ENCODE data around the gene RPL13. TPM values are rescaled to one million over a fixed set of nuclear protein-coding genes. Genes with fewer than 3 reads are reported as not detected.

RPL13 gene
- total RNA-seq, 1 experiment from 2014 or later = 2,140 TPM

DNA sequence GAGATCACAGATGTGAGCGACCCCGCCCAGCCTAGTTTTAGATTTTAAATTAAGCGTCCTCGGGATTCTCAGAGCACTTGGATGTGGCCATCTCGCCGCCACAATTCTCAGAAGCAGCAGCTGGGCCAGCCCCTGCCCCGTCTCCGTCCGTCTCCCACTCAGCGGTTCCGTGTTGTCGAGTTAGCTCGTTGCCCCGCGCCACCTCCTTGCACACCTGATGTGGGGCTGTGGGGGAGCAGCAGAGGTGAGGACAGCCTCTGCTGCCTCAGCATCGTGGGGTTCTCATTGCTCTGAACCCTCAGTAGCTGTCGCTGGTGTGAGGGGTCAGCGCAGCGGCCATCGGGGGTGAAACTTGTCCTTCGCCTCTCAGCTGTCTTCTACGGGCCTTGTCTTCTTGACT, 8.2 kb upstream of the RPL13 start:
- CTCF ChIA-PET = no interaction called here
- no peaks in the 10 kb centered on the region for H3K27me3 ChIP-seq (replicated peaks; ENCODE audit: insufficient read depth, low read depth, low read length, poor library complexity)
- intact Hi-C loops (cut with micrococcal nuclease; ENCODE audit: unreplicated experiment) = no loop called here
- H3K4me1 ChIP-seq (ENCODE audit: insufficient read depth, low read length, poor library complexity, severe bottlenecking) = no peaks in the 10 kb centered on the region
- H3K4me3 ChIP-seq (ENCODE audit: low read depth, low read length, poor library complexity, severe bottlenecking) = no peak overlapping the region
- no peak for DNase-seq (ENCODE audit: low spot score)
- POLR2A ChIA-PET (ENCODE audit: low non-redundant PET) = no interaction called here
- H3K36me3 ChIP-seq (ENCODE audit: insufficient read depth, low read length, poor library complexity, severe bottlenecking) = peaks cover 3% of the 10 kb centered on the region
- no TSS peak for BruUV-seq (replicated peaks)
- no peak for TF ChIP-seq EZH2 (IDR thresholded peaks at IDR 0.05; ENCODE audit: borderline replicate concordance, low read depth, low read length, poor library complexity, severe bottlenecking)
- TF ChIP-seq, protein P1, sequence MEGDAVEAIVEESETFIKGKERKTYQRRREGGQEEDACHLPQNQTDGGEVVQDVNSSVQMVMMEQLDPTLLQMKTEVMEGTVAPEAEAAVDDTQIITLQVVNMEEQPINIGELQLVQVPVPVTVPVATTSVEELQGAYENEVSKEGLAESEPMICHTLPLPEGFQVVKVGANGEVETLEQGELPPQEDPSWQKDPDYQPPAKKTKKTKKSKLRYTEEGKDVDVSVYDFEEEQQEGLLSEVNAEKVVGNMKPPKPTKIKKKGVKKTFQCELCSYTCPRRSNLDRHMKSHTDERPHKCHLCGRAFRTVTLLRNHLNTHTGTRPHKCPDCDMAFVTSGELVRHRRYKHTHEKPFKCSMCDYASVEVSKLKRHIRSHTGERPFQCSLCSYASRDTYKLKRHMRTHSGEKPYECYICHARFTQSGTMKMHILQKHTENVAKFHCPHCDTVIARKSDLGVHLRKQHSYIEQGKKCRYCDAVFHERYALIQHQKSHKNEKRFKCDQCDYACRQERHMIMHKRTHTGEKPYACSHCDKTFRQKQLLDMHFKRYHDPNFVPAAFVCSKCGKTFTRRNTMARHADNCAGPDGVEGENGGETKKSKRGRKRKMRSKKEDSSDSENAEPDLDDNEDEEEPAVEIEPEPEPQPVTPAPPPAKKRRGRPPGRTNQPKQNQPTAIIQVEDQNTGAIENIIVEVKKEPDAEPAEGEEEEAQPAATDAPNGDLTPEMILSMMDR (conservative IDR thresholded peaks at IDR 0.05; ENCODE audit: low read depth, low read length) = no peak
- H3K9me3 ChIP-seq (ENCODE audit: low read depth, low read length, poor library complexity, severe bottlenecking) = no peaks in the 10 kb centered on the region
- H3K27ac ChIP-seq (ENCODE audit: low read depth, low read length, poor library complexity, severe bottlenecking) = no peak overlapping the region

- H3K36me3 ChIP-seq (ENCODE audit: insufficient read depth, low read length, poor library complexity, severe bottlenecking) = peaks cover 3% of the 10 kb centered on the region
- H3K27me3 ChIP-seq (replicated peaks; ENCODE audit: insufficient read depth, low read depth, low read length, poor library complexity) = no peaks in the 10 kb centered on the region
- ChIA-PET POLR2A (ENCODE audit: low non-redundant PET) (no interaction called here), CTCF (no interaction called here)
- H3K4me1 ChIP-seq (ENCODE audit: insufficient read depth, low read length, poor library complexity, severe bottlenecking) = no peaks in the 10 kb centered on the region
- H3K9me3 ChIP-seq (ENCODE audit: low read depth, low read length, poor library complexity, severe bottlenecking) = no peaks in the 10 kb centered on the region
- intact Hi-C loops (cut with micrococcal nuclease; ENCODE audit: unreplicated experiment) = no loop called here
- no peak overlapping the region for H3K27ac ChIP-seq (ENCODE audit: low read depth, low read length, poor library complexity, severe bottlenecking)
- no peak for DNase-seq (ENCODE audit: low spot score)
- no peak for TF ChIP-seq EZH2 (IDR thresholded peaks at IDR 0.05; ENCODE audit: borderline replicate concordance, low read depth, low read length, poor library complexity, severe bottlenecking)
- TF ChIP-seq, protein P1 (conservative IDR thresholded peaks at IDR 0.05; ENCODE audit: low read depth, low read length) = no peak
- no peak overlapping the region for H3K4me3 ChIP-seq (ENCODE audit: low read depth, low read length, poor library complexity, severe bottlenecking)
- BruUV-seq (replicated peaks) = no TSS peak
These were observed 7.6 kb upstream of the RPL13 start for GRCh38 chr16:89552913-89553312.

GRCh38 chr16:89553733-89554132, 6.7 kb upstream of the RPL13 start:
- no peak for TF ChIP-seq EZH2 (IDR thresholded peaks at IDR 0.05; ENCODE audit: borderline replicate concordance, low read depth, low read length, poor library complexity, severe bottlenecking)

DNA sequence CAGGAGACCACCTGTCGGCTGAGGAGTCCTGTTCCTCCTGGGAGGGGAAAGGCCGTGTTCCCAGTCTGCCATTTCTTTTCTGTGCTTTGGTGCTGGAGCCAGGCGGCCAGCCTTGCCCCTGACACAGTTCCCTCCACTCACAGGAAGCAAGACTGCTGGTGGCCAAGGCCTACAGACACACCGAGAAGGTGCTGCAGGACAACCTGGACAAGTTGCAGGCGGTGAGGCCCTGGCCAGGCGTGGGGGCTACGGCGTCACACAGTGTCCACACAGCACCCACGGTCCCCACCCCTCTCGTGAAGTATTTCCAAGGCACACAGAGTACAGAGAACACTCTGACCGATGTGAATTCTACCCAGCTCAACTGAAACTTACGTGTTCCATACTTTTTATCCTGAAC, 6.1 kb upstream of the RPL13 start:
- Histone ChIP-seq H3K4me1 (ENCODE audit: insufficient read depth, low read length, poor library complexity, severe bottlenecking) (peaks cover under 1% of the 10 kb centered on the region), H3K9me3 (ENCODE audit: low read depth, low read length, poor library complexity, severe bottlenecking) (no peaks in the 10 kb centered on the region), H3K4me3 (ENCODE audit: low read depth, low read length, poor library complexity, severe bottlenecking) (no peak overlapping the region), H3K27me3 (replicated peaks; ENCODE audit: insufficient read depth, low read depth, low read length, poor library complexity) (no peaks in the 10 kb centered on the region), H3K36me3 (ENCODE audit: insufficient read depth, low read length, poor library complexity, severe bottlenecking) (peaks cover 3% of the 10 kb centered on the region), H3K27ac (ENCODE audit: low read depth, low read length, poor library complexity, severe bottlenecking) (no peak overlapping the region)
- ChIA-PET POLR2A (ENCODE audit: low non-redundant PET) (no interaction called here), CTCF (no interaction called here)
- DNase-seq (ENCODE audit: low spot score) = no peak
- TF ChIP-seq EZH2 (IDR thresholded peaks at IDR 0.05; ENCODE audit: borderline replicate concordance, low read depth, low read length, poor library complexity, severe bottlenecking) = no peak
- TF ChIP-seq, protein P1 (conservative IDR thresholded peaks at IDR 0.05; ENCODE audit: low read depth, low read length) = no peak
- intact Hi-C loops (cut with micrococcal nuclease; ENCODE audit: unreplicated experiment) = no loop called here
- no TSS peak for BruUV-seq (replicated peaks)

More at GRCh38 chr16:89553733-89554132, 6.7 kb upstream of the RPL13 start:
- intact Hi-C loops (cut with micrococcal nuclease; ENCODE audit: unreplicated experiment) = no loop called here
- Histone ChIP-seq H3K27ac (ENCODE audit: low read depth, low read length, poor library complexity, severe bottlenecking) (no peak overlapping the region), H3K9me3 (ENCODE audit: low read depth, low read length, poor library complexity, severe bottlenecking) (no peaks in the 10 kb centered on the region), H3K4me1 (ENCODE audit: insufficient read depth, low read length, poor library complexity, severe bottlenecking) (no peaks in the 10 kb centered on the region), H3K27me3 (replicated peaks; ENCODE audit: insufficient read depth, low read depth, low read length, poor library complexity) (no peaks in the 10 kb centered on the region), H3K36me3 (ENCODE audit: insufficient read depth, low read length, poor library complexity, severe bottlenecking) (peaks cover 3% of the 10 kb centered on the region), H3K4me3 (ENCODE audit: low read depth, low read length, poor library complexity, severe bottlenecking) (no peak overlapping the region)
- DNase-seq (ENCODE audit: low spot score) = no peak
- BruUV-seq (replicated peaks) = no TSS peak
- CTCF ChIA-PET = no interaction called here
- POLR2A ChIA-PET (ENCODE audit: low non-redundant PET) = no interaction called here

Measured in A673 (cell line).